ENCODE measurements around the gene MINDY4B. TPM values are rescaled to one million over a fixed set of nuclear protein-coding genes. Genes with fewer than 3 reads are reported as not detected.

The MINDY4B gene
- total RNA-seq, 3 donors from 2014 or later (not counting 1 experiment from before 2014, with no cell fraction given) = not detected

DNA sequence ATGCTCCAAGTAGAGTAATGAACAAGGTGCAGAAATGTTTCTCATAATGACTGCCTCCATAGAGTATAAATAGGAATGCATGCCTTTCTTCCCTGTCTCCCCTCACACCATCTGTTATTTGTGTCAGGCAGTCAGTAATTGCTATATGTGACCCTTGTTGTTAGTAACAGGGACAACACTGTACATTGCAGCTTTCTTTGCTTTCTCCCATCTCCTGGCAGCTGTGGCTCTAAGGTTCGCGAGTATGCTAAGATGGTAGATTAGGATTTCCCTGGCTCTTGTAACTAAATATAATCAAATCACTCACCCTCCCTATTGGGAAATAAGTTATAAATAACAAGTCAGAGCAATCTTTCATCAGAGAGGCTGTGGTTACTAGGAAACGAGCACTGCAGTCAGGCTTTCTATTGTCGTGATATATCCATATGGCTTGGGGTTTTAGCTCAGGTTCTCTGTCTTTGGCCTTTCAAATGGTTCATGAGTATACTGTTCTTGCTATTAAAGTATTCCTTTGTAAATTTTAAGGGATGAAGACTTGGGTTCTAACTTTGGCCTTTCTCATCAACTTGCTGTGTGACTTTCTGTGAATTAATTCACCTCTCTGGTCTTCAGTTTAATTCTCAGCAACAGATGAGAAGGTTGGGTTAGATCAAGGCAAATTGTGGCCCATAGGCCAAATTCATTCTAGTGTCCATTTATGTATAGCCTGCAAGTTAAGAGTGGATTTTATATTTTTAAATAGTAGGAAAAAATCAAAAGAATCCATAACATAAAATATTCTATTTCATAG, 8.1 kb upstream of the MINDY4B start:
- Histone ChIP-seq H3K27me3 (ENCODE audit: control insufficient read depth, insufficient read depth, low read length) (no peaks in the 10 kb centered on the region), H3K4me1 (ENCODE audit: control insufficient read depth, insufficient read depth, low read length) (no peaks in the 10 kb centered on the region), H3K27ac (ENCODE audit: low read length) (no peak overlapping the region), H3K36me3 (ENCODE audit: control insufficient read depth, insufficient read depth, low read length) (no peaks in the 10 kb centered on the region), H3K4me3 (ENCODE audit: low read length) (no peak overlapping the region), H3K9me3 (ENCODE audit: control insufficient read depth, insufficient read depth, low read length) (no peaks in the 10 kb centered on the region)
- ATAC-seq (no peak), DNase-seq (no peak)
- no peak for TF ChIP-seq CTCF (IDR thresholded peaks at IDR 0.05)
- no peak overlapping the region for H3K27ac Mint-ChIP-seq
- H3K4me1 Mint-ChIP-seq = no peaks in the 10 kb centered on the region
- intact Hi-C loops (cut with micrococcal nuclease) = no loop called here
- no peak overlapping the region for H3K4me3 Mint-ChIP-seq
- H3K27me3 Mint-ChIP-seq (ENCODE audit: low read depth in 2 of 2) = peaks cover 8 to 17% of the 10 kb centered on the region in 2 donors
- WGBS (ENCODE audit: insufficient coverage) = 68% methylated on average over 2 of the region's 4 CpGs
- no peaks in the 10 kb centered on the region for H3K9me3 Mint-ChIP-seq
- H3K36me3 Mint-ChIP-seq = no peaks in the 10 kb centered on the region

DNA sequence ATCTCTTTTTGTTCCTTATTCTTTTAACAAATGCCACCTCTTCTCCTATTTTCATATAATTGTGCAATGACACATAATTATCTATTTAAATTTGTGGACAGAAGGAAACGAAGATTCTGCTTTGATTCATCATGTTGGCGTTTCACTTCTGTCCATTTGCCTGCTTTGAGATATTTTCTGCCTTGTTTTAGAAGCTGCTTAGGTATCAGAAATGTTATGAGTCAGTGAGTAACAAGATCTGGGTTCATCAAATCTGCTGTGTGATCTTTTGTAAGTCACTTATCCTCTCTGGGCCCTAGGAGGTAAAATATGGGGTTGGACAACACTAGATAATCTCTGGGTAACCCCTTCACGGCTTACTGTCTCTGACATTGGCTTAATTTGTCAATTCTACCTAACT, 7.3 kb upstream of the MINDY4B start:
- Mint-ChIP-seq H3K27me3 (ENCODE audit: low read depth in 2 of 2) (peaks cover 9 to 14% of the 10 kb centered on the region in 2 donors), H3K36me3 (no peaks in the 10 kb centered on the region), H3K4me3 (no peak overlapping the region), H3K27ac (no peak overlapping the region), H3K9me3 (no peaks in the 10 kb centered on the region), H3K4me1 (no peaks in the 10 kb centered on the region)
- ATAC-seq (no peak), DNase-seq (no peak)
- WGBS (ENCODE audit: insufficient coverage) = 66% methylated on average over 3 of the region's 3 CpGs
- no peaks in the 10 kb centered on the region for H3K9me3 ChIP-seq (ENCODE audit: control insufficient read depth, insufficient read depth, low read length)
- H3K4me1 ChIP-seq (ENCODE audit: control insufficient read depth, insufficient read depth, low read length) = no peaks in the 10 kb centered on the region
- H3K36me3 ChIP-seq (ENCODE audit: control insufficient read depth, insufficient read depth, low read length) = no peaks in the 10 kb centered on the region
- no peak overlapping the region for H3K27ac ChIP-seq (ENCODE audit: low read length)
- no peaks in the 10 kb centered on the region for H3K27me3 ChIP-seq (ENCODE audit: control insufficient read depth, insufficient read depth, low read length)
- no peak for TF ChIP-seq CTCF (IDR thresholded peaks at IDR 0.05)
- intact Hi-C loops (cut with micrococcal nuclease) = no loop called here
- H3K4me3 ChIP-seq (ENCODE audit: low read length) = no peak overlapping the region

DNA sequence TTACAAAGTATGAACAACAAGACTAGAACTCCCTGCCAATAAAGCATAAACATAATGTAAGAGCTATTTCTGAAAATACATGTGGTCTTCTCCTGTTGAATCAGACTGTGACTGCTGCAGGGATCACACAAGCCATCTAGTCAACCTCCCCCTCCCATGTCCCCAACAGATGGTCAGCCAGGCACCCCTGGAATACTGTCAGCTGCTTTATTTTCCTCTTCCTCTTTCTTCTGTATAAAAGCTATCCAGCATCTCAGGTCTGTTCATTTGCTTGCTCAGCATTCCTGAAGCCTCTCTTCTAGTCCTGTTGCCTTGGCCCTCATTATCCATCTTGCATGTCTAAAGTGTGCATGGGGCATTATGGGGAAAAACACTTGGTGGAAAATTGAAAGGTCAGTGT, 6.5 kb upstream of the MINDY4B start:
- Histone ChIP-seq H3K4me3 (ENCODE audit: low read length) (no peak overlapping the region), H3K36me3 (ENCODE audit: control insufficient read depth, insufficient read depth, low read length) (no peaks in the 10 kb centered on the region), H3K27me3 (ENCODE audit: control insufficient read depth, insufficient read depth, low read length) (no peaks in the 10 kb centered on the region), H3K27ac (ENCODE audit: low read length) (no peak overlapping the region), H3K9me3 (ENCODE audit: control insufficient read depth, insufficient read depth, low read length) (no peaks in the 10 kb centered on the region), H3K4me1 (ENCODE audit: control insufficient read depth, insufficient read depth, low read length) (no peaks in the 10 kb centered on the region)
- TF ChIP-seq CTCF (IDR thresholded peaks at IDR 0.05) = no peak
- Mint-ChIP-seq H3K27me3 (ENCODE audit: low read depth in 2 of 2) (peaks cover 9 to 16% of the 10 kb centered on the region in 2 donors), H3K27ac (no peak overlapping the region), H3K4me1 (no peaks in the 10 kb centered on the region), H3K36me3 (no peaks in the 10 kb centered on the region), H3K9me3 (no peaks in the 10 kb centered on the region), H3K4me3 (no peak overlapping the region)
- ATAC-seq = no peak
- no peak for DNase-seq
- intact Hi-C loops (cut with micrococcal nuclease) = no loop called here

DNA sequence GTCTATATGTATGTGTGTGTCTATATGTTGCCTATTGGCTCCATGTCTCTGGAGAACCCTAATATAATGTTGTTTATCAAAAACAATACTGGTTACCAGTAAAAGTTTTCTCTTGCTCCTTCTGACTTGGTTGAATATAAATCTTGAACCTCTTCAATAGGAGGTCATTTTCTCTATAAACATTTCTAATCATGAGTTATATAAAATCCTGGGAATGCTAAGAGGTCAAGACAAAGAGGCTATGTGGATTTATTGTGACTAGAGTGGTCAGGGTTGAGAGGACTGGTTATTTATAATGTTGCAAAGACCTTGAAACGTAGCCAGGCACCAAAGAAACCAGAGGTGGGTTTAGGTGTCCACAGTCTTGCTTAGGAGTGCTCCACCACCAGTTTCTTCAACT, 1.2 kb upstream of the MINDY4B start:
- ATAC-seq (no peak), DNase-seq (no peak)
- no peaks in the 10 kb centered on the region for H3K27me3 ChIP-seq (ENCODE audit: control insufficient read depth, insufficient read depth, low read length)
- H3K9me3 ChIP-seq (ENCODE audit: control insufficient read depth, insufficient read depth, low read length) = no peaks in the 10 kb centered on the region
- H3K4me1 ChIP-seq (ENCODE audit: control insufficient read depth, insufficient read depth, low read length) = no peaks in the 10 kb centered on the region
- Mint-ChIP-seq H3K4me3 (no peak overlapping the region), H3K36me3 (no peaks in the 10 kb centered on the region), H3K9me3 (no peaks in the 10 kb centered on the region), H3K4me1 (no peaks in the 10 kb centered on the region), H3K27ac (no peak overlapping the region), H3K27me3 (ENCODE audit: low read depth in 2 of 2) (peaks cover 11 to 43% of the 10 kb centered on the region in 2 donors)
- WGBS (ENCODE audit: insufficient coverage) = 78% methylated on average over 1 of the region's 1 CpG
- no peaks in the 10 kb centered on the region for H3K36me3 ChIP-seq (ENCODE audit: control insufficient read depth, insufficient read depth, low read length)
- H3K27ac ChIP-seq (ENCODE audit: low read length) = no peak overlapping the region
- no peak for TF ChIP-seq CTCF (IDR thresholded peaks at IDR 0.05)
- intact Hi-C loops (cut with micrococcal nuclease) = no loop called here
- no peak overlapping the region for H3K4me3 ChIP-seq (ENCODE audit: low read length)
